Ectodermal cell (in vitro differentiated cells): ENCODE data around the gene PHLPP1. TPM values are rescaled to one million over a fixed set of nuclear protein-coding genes. Genes with fewer than 3 reads are reported as not detected.

Experiments
- H3K27ac ChIP-seq: 2 replicates; pipeline ENCODE4 v1.7.0; 2013; ENCODE audit warnings: mild to moderate bottlenecking, low read depth, low read length; ENCODE audit not compliant: insufficient read depth, poor library complexity, severe bottlenecking
- H3K27me3 ChIP-seq: 2 replicates; pipeline ENCODE4 v1.7.0; 2013; ENCODE audit warnings: mild to moderate bottlenecking, low read length; ENCODE audit not compliant: insufficient read depth, control insufficient read depth, poor library complexity, severe bottlenecking
- H3K36me3 ChIP-seq: one replicate; pipeline ENCODE4 v1.7.0; 2013; ENCODE audit warnings: low read length; ENCODE audit not compliant: control insufficient read depth, insufficient read depth
- H3K4me1 ChIP-seq: one replicate; pipeline ENCODE4 v1.7.0; 2013; ENCODE audit warnings: low read length; ENCODE audit not compliant: control insufficient read depth, insufficient read depth
- H3K4me3 ChIP-seq: 2 replicates; pipeline ENCODE4 v1.7.0; 2013; ENCODE audit warnings: low read depth, low read length, control low read depth; ENCODE audit not compliant: insufficient read depth
- H3K9me3 ChIP-seq: 2 replicates; pipeline ENCODE4 v1.7.0; 2013; ENCODE audit warnings: mild to moderate bottlenecking, low read length, moderate library complexity; ENCODE audit not compliant: control insufficient read depth
- WGBS, 2 experiments: methylation state at CpG; one replicate each; pipeline ENCODE4 v1.1.7; 2013; ENCODE audit warnings: missing lambda C conversion rate in 2 of 2; 5-methylcytosine and 5-hydroxymethylcytosine counted together
- polyA plus RNA-seq, 4 experiments: library from polyadenylated mRNA; stranded (reverse); fragments of 50-300 nt; gene quantifications; one replicate each; pipeline ENCODE4 v1.2.3, GENCODE V29; 2013

Gene PHLPP1
- 19.5 TPM for polyA plus RNA-seq (2013, experiment 1 of 4)
- 17.7 TPM for polyA plus RNA-seq (2013, experiment 2 of 4)
- polyA plus RNA-seq (2013, experiment 3 of 4): 13.2 TPM
- polyA plus RNA-seq (2013, experiment 4 of 4): 14.7 TPM

DNA sequence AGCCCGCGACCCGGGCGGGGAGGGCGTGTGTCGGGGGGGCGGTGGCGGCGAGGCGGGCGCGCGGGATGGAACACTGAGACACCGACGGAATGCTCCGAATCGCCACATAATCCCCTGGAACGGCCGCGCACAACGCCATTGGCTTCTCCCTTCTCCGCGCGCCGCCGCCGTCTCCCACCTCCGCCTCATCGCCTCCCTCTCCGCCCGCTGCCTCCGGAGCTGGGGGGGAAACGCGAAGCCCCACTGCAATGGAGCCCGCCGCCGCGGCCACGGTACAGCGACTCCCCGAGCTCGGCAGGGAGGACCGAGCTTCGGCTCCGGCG is at the start of gene PHLPP1:
TSS of gene PHLPP1 (plus strand) at position 106 of the 323 bp plus-strand sequence. CDS start at position 249, 143 bp downstream.
- H3K27me3 ChIP-seq: no peaks in the 10 kb centered on the region
- H3K9me3 ChIP-seq: no peaks in the 10 kb centered on the region
- H3K4me3 ChIP-seq: peak within 1 kb of the TSS; percentile 73
- 0% methylated on average over 46 of the region's 46 CpGs for WGBS, 2 experiments
- H3K36me3 ChIP-seq: no peaks in the 10 kb centered on the region
- peaks cover 19% of the 10 kb centered on the region for H3K4me1 ChIP-seq
- H3K27ac ChIP-seq: peak within 1 kb of the TSS; percentile 91

- Histone ChIP-seq H3K27ac (no peak overlapping the region), H3K27me3 (no peaks in the 10 kb centered on the region), H3K4me3 (no peak overlapping the region), H3K36me3 (no peaks in the 10 kb centered on the region), H3K4me1 (no peaks in the 10 kb centered on the region), H3K9me3 (no peaks in the 10 kb centered on the region)
- WGBS, 2 experiments: 100% methylated on average over 1 of the region's 1 CpG; no CpG with 5 or more reads in 1 of the 2 experiments
Observed at GRCh38 chr18:62669225-62669624, 46.1 kb upstream of the PHLPP1 start.

- H3K4me3 ChIP-seq: no peak overlapping the region
- WGBS, 2 experiments: no CpG with 5 or more reads among the region's 2 CpGs
- no peak overlapping the region for H3K27ac ChIP-seq
- no peaks in the 10 kb centered on the region for H3K27me3 ChIP-seq
- H3K36me3 ChIP-seq: no peaks in the 10 kb centered on the region
- no peaks in the 10 kb centered on the region for H3K9me3 ChIP-seq
- H3K4me1 ChIP-seq: no peaks in the 10 kb centered on the region
Observed at GRCh38 chr18:62670573-62670972, 44.8 kb upstream of the PHLPP1 start.

- no peaks in the 10 kb centered on the region for H3K4me1 ChIP-seq
- H3K36me3 ChIP-seq: no peaks in the 10 kb centered on the region
- H3K9me3 ChIP-seq: no peaks in the 10 kb centered on the region
- H3K4me3 ChIP-seq: no peak overlapping the region
- no peak overlapping the region for H3K27ac ChIP-seq
- H3K27me3 ChIP-seq: no peaks in the 10 kb centered on the region
- WGBS, 2 experiments: 81 to 83% methylated on average over 2 of the region's 2 CpGs
Observed at GRCh38 chr18:62672600-62672999, 42.7 kb upstream of the PHLPP1 start.

DNA sequence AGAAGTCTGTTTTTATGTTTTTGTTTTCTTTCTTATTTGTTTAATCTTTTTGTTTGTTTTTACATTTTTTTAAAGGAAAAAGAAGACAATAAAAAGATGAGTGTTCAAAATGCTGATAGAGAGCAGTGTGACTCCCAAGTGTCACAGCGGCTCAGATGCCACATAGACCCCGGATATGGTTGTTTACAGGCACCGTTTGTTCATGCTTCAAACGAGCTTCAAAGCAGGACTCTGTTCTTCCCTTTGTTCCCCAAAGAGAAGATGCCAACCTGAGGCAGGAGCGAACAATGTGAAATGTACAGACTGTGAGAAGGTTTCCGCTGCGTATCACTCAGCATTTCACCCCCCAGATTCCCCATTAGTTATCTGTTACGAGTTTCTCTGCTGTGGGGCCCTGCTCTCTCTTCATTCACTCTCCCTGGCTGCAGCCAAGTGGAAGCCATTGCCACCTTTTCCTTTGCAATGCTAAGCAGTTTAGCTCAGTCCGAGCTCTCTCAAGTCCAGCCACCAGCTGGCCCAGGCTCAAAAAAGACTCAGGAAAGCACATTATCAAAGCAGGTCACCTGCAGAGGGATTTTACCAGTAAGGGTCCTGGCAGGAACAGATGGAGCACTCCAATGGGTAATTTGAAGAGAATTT is 36.4 kb upstream of the PHLPP1 start:
- 76 to 77% methylated on average over 9 of the region's 9 CpGs for WGBS, 2 experiments
- no peak overlapping the region for H3K27ac ChIP-seq
- no peaks in the 10 kb centered on the region for H3K27me3 ChIP-seq
- H3K36me3 ChIP-seq: no peaks in the 10 kb centered on the region
- H3K4me1 ChIP-seq: peaks cover 12% of the 10 kb centered on the region
- no peaks in the 10 kb centered on the region for H3K9me3 ChIP-seq
- H3K4me3 ChIP-seq: no peak overlapping the region

DNA sequence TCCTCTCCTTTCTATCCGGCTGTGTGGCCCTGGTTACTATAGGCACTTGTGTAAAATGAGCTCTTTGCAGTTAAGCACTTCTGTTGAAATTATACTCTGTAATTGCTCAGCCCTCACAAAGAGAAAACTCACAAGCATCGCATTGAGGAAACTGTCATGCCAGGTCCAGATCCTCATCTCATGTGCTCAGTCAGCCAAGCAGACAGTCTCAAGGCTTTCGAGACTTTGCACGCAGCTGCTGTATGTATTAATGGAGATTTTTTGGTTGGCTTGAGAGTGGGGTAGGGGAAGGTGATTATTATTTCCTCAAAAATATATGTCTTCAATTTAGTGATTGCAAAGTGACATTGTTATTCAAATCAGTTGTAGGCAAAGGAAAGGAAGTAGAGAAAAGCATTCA is 33.0 kb upstream of the PHLPP1 start:
- H3K9me3 ChIP-seq: no peaks in the 10 kb centered on the region
- 73 to 76% methylated on average over 4 of the region's 4 CpGs for WGBS, 2 experiments
- no peak overlapping the region for H3K27ac ChIP-seq
- H3K4me3 ChIP-seq: no peak overlapping the region
- H3K36me3 ChIP-seq: no peaks in the 10 kb centered on the region
- H3K27me3 ChIP-seq: no peaks in the 10 kb centered on the region
- peaks cover 12% of the 10 kb centered on the region for H3K4me1 ChIP-seq

GRCh38 chr18:62683935-62684334 is 31.4 kb upstream of the PHLPP1 start:
- H3K4me3 ChIP-seq: no peak overlapping the region
- H3K36me3 ChIP-seq: no peaks in the 10 kb centered on the region
- peaks cover 10% of the 10 kb centered on the region for H3K4me1 ChIP-seq
- no peaks in the 10 kb centered on the region for H3K9me3 ChIP-seq
- no peak overlapping the region for H3K27ac ChIP-seq
- 82 to 84% methylated on average over 4 of the region's 4 CpGs for WGBS, 2 experiments
- no peaks in the 10 kb centered on the region for H3K27me3 ChIP-seq

GRCh38 chr18:62688743-62689317 is 26.5 kb upstream of the PHLPP1 start:
- 93% methylated on average over 7 of the region's 7 CpGs for WGBS, 2 experiments
- no peaks in the 10 kb centered on the region for H3K36me3 ChIP-seq
- H3K4me1 ChIP-seq: no peaks in the 10 kb centered on the region
- H3K27me3 ChIP-seq: no peaks in the 10 kb centered on the region
- H3K9me3 ChIP-seq: no peaks in the 10 kb centered on the region
- H3K27ac ChIP-seq: no peak overlapping the region
- no peak overlapping the region for H3K4me3 ChIP-seq

DNA sequence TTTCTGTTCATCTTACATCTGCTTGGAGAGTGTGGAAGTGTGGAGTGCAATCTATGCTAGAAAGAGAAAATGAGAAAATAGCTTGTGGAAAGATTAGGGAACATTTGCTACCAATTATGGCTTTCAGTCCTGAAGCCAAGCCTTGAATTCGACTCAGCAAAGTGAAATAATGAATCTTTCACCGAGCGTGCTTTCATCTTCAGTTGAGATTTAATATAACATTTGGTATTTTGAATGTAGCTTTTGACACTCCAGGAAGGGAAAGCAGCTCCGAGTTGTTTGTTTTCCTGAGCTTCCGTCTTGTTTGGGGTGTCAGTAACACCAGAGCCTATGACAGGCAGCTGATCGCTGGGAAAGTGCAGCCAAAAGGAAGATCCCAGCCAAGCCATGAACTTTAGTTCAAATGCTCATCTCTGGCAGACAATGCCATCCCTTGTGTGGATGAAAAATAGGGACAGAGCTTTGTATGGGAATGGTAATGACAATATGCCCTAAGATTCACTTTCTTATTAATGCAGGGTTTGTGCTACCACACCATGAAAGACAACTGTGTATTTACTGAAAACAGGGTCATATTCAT is 25.0 kb upstream of the PHLPP1 start:
- Histone ChIP-seq H3K27ac (no peak overlapping the region), H3K36me3 (no peaks in the 10 kb centered on the region), H3K27me3 (no peaks in the 10 kb centered on the region), H3K4me3 (no peak overlapping the region), H3K9me3 (no peaks in the 10 kb centered on the region), H3K4me1 (no peaks in the 10 kb centered on the region)
- WGBS, 2 experiments: 91 to 94% methylated on average over 6 of the region's 6 CpGs

- Histone ChIP-seq H3K36me3 (no peaks in the 10 kb centered on the region), H3K27ac (no peak overlapping the region), H3K4me3 (no peak overlapping the region), H3K27me3 (no peaks in the 10 kb centered on the region), H3K9me3 (no peaks in the 10 kb centered on the region), H3K4me1 (no peaks in the 10 kb centered on the region)
- 85 to 94% methylated on average over 1 of the region's 1 CpG for WGBS, 2 experiments
Observed at GRCh38 chr18:62693659-62694058, 21.7 kb upstream of the PHLPP1 start.
